HFF-Myc (cell line): ENCODE results near the gene SORBS2.

ENCODE experiments used
- DNase-seq: peaks from one replicate; pipeline ENCODE4 v3.0.0-alpha.2; 2011; ENCODE audit warnings: low read depth; ENCODE audit errors: extremely low read depth
- H3K4me3 ChIP-seq: replicated peaks from 2 replicates; pipeline ENCODE4 v1.5.1; 2011; ENCODE audit warnings: low read depth, mild to moderate bottlenecking, control low read depth, low read length
- TF ChIP-seq, protein P1 (sequence below): IDR thresholded peaks from 2 replicates; pipeline ENCODE4 v1.5.1; 2012; ENCODE audit warnings: mild to moderate bottlenecking, low read depth, low read length, control low read depth; ENCODE audit errors: missing control alignments

Gene SORBS2

DNA sequence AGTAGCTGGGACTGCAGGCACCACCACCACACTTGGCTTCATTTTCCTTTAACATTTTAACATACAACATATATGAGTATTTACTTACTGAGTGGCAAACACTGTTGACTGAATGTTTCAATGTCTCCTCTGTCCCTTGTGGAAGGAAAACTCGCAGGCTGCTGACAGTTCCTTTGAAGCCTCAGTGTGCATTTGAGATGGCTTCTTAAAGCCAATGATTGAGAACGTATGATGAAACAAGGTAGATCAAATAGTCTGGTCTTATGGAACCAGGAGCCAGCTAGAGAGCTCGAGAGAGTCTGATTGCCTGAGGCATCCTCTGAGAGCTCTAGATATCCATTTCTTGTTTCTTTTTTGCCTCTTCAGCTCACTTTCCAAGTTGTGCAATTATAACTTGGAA is 233.7 kb downstream of the SORBS2 start:
- TF ChIP-seq, protein P1, sequence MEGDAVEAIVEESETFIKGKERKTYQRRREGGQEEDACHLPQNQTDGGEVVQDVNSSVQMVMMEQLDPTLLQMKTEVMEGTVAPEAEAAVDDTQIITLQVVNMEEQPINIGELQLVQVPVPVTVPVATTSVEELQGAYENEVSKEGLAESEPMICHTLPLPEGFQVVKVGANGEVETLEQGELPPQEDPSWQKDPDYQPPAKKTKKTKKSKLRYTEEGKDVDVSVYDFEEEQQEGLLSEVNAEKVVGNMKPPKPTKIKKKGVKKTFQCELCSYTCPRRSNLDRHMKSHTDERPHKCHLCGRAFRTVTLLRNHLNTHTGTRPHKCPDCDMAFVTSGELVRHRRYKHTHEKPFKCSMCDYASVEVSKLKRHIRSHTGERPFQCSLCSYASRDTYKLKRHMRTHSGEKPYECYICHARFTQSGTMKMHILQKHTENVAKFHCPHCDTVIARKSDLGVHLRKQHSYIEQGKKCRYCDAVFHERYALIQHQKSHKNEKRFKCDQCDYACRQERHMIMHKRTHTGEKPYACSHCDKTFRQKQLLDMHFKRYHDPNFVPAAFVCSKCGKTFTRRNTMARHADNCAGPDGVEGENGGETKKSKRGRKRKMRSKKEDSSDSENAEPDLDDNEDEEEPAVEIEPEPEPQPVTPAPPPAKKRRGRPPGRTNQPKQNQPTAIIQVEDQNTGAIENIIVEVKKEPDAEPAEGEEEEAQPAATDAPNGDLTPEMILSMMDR: no peak
- no peak overlapping the region for H3K4me3 ChIP-seq
- no peak for DNase-seq

DNA sequence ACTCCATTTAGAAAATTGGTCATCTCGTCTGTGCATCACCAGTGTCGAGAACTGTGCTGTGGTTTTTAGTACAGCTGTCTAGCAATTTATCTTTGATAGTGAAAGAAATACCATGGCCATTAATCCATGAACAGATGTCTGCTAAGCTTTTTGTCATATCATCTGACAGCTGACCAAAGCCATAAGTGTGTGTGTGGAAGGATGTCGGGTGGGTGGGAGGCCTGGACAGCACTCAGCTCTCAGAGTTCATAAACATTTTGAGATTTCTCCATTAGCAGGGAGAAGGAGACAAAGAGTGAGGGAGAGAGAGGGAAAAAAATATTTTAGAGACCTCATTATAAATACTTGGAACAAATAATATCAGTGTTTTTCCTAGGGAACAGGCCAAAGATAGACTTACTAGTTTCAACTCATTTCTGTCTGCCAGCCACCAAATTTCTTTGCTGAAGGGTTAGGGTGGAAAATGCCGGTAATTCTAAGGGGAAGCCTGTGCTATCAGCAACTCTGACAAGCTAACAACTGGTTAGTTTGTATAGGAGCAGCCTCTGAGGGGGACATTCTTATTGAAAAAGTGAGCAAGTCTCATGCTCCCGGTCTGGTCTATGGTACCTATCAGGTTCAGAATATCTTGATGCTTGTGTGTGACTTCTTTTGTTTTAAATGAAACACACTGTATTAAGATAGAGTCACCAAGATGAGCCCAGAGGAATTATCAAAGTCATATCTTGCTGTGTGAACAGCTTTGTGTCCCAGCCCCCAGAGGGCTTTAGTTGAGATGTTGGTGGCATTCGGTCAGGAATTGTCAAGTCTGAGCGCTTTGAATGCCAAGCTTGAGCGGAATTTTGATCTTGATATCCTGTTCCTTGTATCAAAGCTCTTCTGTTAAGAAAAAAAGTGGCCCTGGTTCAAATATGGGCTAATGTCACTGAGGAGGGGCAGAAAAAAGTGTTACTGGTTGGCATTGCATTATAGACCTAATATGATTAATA is 234.7 kb downstream of the SORBS2 start:
- TF ChIP-seq, protein P1: no peak
- no peak for DNase-seq
- H3K4me3 ChIP-seq: no peak overlapping the region

DNA sequence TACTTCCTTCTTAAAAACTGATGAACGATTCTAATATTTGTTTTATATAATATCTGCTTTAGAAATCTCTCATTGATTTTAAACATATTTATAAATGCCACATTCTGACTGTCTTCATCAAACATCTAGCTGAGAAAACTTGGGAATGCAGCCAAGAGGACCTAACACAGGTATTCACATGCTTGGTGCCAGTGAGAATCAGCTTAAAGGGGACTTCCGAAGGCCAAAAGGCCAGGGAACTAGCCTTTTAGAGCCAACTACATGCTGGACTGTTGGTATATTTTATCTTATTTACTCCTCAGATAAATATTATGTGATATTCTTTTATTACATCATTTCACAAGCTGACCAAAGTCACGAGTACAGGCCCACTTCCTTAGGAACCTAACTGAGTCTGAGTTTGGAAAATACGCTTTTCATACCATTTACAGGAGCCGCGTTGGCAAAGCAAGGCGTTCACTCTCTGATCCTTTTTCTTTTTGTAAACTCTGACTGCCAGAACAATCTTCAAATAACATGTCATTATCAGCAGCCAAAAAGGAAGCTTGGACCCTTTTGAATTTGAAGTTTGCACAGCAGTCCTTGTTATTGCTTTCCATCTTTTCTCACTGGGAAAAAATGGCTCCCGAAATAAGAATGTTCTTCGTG is 235.6 kb downstream of the SORBS2 start:
- DNase-seq: no peak
- no peak overlapping the region for H3K4me3 ChIP-seq
- TF ChIP-seq, protein P1: no peak

DNA sequence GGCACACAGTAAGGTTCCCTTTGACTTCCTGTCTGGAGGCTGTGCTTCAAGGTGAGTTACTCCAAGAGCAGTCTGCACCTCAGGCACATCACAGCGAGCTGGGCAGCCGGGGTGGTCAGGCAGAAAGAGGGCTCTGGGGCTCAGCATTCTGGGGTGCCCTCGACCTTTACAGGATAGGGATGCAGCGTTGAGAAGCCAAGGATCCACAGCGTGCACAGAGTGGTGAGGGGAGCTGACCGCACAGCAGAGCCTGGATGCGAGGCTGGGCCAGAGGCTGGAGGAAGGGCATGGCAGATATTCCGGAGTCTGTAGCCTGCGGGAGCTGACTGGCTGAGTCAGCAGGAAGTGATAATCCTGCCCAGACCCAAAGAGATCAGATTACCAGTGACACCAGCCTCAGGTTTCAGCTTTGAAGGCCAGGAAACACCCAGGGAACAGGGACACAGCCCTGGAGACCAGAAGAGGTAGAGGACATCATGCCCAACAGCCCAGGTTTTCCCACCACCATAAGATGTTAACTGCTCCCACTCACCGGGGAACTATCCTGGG is 238.3 kb downstream of the SORBS2 start:
- TF ChIP-seq, protein P1: no peak
- peak; percentile 84 for DNase-seq
- no peak overlapping the region for H3K4me3 ChIP-seq

DNA sequence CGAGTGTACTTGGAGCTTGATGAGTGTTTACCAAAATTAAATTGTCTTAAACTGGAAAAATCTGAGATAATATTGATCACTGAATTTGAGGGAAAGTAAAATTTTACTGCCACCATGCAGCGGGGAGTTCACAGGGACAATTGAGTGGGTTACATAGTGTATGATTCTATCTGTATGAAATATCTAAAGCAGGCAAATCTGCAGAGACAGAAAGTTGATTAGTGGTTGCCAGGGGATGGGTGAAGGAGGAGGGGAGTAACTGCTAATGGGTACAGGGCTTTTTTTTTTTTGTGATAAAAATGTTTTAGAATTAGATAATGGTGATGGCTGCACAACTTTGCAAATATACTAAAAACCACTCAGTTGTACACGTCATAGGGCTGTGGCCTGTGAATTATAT is 241.3 kb downstream of the SORBS2 start:
- TF ChIP-seq, protein P1: no peak
- no peak overlapping the region for H3K4me3 ChIP-seq
- no peak for DNase-seq

DNA sequence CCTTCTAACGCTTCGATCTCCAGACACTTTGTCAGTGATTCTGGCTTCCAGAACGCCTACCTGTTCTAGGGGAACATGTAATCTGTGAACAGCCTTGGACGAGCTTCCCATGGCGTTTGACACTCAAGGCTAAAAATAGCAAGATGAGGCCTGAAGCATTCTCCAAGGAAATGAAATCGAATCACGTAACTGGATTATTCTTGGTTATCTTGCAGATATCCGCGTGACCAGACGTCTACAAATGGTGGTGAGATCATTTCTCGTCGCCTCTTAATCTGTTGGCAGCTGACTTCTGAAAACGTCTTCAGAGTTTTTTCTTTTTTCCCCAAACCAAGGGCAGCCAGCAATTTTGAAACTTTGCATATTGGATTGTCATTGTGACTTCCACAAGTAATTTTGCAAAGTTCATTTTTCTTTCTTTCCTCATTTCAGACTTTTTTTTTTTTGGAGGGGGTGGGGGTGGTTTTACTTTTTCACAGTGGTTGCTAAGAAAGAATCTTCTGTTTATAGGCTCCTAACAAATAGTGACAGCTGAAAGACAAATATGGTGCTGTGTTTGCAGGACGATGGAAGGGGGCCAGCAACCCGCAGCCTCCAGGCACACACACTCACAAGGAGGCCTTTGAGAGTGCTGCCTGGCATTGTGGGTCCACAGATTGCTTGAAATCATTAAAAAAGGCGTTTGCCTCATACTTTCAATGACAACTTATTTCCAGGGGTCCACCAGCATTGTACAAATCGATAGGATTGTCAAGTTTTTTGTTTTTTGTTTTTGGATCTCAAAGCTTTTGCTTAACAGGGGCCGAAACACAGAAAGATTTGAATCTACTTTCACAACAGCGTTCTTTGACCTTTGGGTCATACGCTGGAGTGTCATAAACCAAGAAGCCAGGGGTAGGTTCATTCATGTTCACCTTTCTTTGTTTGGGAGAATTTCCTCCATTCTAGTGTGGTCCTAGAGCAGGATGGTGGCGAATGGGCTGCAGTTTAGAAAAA is 244.3 kb downstream of the SORBS2 start:
- no peak for DNase-seq

More for the DNA sequence above, 244.3 kb downstream of the SORBS2 start:
- TF ChIP-seq, protein P1: no peak
- no peak overlapping the region for H3K4me3 ChIP-seq
